Eye (tissue), 1 donor: ENCODE measurements around the gene CCDC107.
"Not testable (repeated sequence)": the region's sequence is repeated elsewhere in the genome, so short reads cannot be mapped to it uniquely, and the experiment has no call there.

ENCODE experiments used
- DNase-seq: peaks from one replicate; pipeline ENCODE4 v3.0.0-alpha.2; 2015

CCDC107 gene

DNA sequence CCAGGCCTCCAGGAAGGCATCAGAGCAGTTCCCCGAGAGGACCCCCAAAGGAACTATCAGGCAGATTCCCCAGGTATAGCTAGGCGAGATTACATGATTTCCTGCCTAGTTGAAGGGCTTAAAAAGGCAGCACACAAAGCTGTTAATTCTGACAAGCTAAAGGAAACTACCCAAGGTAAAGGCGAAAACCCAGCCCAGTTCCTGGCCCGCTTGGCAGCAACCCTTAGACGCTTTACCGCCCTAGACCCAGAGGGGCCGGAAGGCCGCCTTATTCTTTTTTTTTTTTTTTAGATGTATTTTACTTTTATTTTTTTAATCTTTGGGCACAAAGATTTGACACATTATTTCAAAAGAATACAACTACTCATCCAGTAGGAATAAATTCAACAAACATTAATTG is 19.3 kb upstream of the CCDC107 start:
- DNase-seq, result not testable (repeated sequence)

GRCh38 chr9:35639225-35639624 is 18.9 kb upstream of the CCDC107 start:
- not testable (repeated sequence) for DNase-seq

- DNase-seq, result no peak
These were observed 18.5 kb upstream of the CCDC107 start for GRCh38 chr9:35639631-35640030.

GRCh38 chr9:35640431-35640830 is 17.7 kb upstream of the CCDC107 start:
- not testable (repeated sequence) for DNase-seq

DNA sequence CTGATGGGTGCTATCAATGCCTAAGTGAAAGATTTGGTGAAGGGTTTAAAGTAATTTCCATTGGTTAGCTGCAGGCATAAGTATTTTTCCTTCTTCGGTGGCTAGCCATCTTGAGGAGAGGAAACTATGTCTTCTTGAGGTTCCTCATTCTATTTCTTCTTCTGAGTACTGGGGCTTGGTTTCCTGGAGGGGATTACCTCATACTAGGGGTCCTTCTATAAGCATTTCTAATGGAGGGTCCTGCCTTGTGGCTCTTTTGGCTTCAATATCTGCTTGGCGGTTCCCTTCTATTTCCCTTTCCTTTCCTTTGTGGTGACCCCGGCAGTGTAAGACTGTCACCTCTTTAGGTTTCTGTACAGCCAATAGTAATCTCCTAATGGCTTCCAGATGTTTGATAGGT is 16.6 kb upstream of the CCDC107 start:
- not testable (repeated sequence) for DNase-seq

DNA sequence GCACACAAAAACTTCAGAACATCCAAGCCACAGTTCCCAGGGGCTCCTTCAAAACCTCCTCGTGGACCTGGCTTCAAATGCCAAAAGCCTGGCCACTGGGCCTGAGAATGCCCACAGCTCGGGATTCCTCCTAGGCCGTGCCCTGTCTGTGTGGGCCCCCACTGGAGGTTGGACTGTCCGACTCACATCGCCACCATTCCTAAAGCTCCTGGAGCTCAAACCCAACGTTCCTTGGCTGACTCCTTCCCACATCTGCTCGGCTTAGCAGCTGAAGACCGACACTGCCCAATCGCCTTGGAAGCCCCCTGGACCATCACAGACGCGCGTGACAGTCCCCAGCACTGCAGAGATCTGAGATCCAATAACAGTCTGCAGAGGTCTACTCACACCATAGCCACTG is 15.0 kb upstream of the CCDC107 start:
- DNase-seq, result no peak

DNA sequence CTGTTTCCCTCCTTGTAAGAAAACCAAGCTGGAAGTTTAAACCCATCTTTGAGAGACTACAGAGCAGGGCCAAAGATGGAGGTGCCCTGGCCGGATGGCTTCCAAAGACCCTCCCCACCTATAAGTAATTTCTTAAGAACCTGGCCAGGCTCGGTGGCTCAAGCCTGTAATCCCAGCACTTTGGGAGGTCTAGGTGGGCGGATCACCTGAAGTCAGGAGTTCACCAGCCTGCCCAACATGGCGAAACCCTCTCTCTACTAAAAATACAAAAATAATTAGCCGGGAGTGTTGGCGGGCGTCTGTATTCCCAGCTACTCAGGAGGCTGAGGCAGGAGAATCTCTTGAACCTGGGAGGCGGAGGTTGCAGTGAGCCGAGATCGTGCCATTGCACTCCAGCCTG is 12.4 kb upstream of the CCDC107 start:
- DNase-seq, result not testable (repeated sequence)

DNA sequence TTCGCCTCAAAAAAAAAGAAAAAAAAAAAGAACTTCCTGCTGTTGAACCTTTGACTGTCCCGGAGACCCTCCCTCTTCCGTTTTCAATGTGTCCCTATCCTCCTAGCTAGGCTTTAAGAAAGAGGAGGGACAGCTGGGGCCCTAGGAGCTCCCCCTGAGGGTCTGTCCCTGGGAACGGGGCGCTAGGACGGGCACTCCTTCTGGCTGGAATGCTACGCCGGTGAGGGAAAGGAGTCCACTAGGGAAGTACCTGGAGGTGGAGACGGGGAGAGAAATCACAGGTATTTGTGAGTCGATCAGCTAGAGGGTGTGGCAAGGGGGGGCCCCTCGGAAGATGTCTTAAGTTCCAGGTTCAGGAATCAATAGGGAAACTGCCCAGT is 11.9 kb upstream of the CCDC107 start:
- no peak for DNase-seq

GRCh38 chr9:35646533-35647265 is 11.4 kb upstream of the CCDC107 start:
- DNase-seq, result peak; percentile 97

DNA sequence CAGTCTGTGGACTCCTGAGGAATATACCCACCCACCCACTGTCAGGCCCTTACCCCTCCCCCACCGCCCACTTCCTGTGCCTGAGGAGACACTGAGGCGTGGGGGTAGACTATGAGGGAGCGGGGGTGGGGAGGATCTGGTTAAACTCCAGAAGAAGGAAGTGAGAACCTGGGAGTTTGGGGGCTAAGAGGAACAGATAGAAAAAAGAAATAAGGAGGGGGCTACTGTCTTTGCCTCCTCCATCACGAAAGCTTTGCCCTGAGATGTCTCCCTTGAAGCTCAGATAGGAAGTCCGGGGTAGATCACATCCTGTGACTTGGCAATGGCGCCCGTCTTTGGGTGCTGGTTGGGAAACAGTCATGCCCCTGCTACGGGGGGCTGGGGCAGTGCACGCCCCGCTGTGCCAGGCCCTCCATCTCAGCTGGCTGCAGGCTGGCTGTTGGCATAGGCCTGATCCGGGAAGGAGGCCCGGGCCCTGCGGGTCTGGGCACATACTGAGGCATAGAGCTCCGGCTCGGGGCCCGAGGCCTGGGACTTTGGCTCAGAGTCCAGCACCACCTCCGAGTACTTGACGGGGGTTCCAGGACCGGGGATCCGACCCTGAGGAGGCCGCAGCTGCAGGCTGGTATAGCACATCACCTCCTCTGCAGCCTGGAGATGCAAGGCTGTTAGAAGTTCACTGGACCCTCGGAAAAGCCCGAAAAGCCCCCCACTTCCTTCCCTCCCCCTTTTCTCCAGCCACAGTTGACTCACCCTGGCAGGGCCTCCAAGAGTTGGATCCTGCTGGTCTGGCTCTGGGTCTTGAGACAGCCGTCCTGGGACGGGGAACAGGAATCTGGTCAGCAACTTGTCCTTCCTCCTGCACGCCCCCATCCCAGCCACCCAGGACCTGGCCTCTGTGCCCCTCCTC is 8.4 kb upstream of the CCDC107 start:
- DNase-seq, result no peak

- peak; percentile 28 for DNase-seq
These were observed 7.5 kb upstream of the CCDC107 start, which contains the start of gene SIT1 for GRCh38 chr9:35650341-35651158. TSS of gene SIT1 (minus strand) at chr9:35650931. CDS start at chr9:35650853, 78 bp downstream.

DNA sequence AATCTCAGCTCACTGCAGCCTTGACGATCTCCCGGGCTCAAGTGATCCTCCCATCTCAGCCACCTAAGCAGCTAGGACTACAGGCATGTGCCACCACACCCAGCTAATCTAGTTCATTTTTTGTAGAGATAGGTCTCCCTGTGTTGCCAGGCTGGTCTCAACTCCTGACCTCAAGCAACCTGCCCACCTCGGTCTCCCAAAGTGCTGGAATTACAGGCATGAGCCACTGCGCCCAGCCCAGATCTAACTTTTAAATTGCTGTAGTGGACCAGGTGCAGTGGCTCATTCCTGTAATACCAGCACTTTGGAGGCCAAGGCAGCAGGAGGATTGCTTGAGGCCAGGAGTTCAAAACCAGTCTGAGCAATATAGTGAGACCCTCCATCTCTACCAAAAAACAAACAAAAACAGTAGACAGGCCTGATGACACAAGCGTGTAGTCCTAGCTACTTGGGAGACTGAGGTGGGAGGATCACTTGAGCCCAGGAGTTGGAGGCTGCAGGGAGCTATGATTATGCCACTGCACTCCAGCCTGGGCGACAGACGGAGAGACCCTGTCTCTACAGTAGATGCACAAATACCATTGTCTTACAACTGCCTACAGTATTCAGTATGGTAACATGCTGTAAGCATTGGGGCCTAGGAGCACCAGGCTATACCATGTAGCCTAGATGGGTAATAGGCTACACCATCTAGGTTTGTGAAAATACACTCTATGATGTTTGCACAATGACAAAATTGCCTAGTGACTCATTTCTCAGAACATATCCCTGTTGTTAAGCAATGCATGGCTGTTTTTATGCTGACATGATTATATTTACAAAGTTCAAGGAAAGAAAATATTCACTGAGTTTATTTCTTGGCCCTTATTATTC is 5.9 kb upstream of the CCDC107 start:
- DNase-seq, result no peak

DNA sequence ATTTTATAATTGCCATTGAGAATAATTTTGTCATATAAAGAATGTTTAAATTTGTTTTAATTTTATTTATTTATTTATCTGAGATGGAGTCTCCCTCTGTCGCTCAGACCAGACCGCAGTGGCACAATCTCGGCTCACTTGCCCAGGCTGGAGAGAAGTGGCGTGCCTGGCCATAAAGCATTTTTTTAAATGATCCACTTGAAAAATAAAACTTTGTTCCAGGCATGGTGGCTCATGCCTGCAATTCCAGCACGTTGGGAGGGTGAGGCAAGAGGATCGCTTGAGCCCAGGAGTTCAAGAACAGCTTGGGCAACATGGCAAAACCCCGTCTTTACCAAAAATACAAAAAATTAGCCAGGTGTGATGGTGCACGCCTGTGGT is 5.3 kb upstream of the CCDC107 start:
- no peak for DNase-seq

GRCh38 chr9:35653611-35654010 is 4.5 kb upstream of the CCDC107 start:
- no peak for DNase-seq

- peak; percentile 31 for DNase-seq
These were observed 1.7 kb upstream of the CCDC107 start for GRCh38 chr9:35656348-35656747.

- DNase-seq, result no peak
These were observed 1.1 kb upstream of the CCDC107 start for GRCh38 chr9:35656831-35657545.

GRCh38 chr9:35657546-35658136 is 451 bp upstream of the CCDC107 start, which contains the start of gene RMRP:
TSS of gene RMRP (minus strand) at chr9:35658019.
- DNase-seq, result peak; percentile 99

GRCh38 chr9:35658968-35659220 is 802 bp downstream of the CCDC107 start:
- DNase-seq, result no peak

GRCh38 chr9:35659340-35659739 is 1.2 kb downstream of the CCDC107 start:
- DNase-seq, result peak; percentile 62

DNA sequence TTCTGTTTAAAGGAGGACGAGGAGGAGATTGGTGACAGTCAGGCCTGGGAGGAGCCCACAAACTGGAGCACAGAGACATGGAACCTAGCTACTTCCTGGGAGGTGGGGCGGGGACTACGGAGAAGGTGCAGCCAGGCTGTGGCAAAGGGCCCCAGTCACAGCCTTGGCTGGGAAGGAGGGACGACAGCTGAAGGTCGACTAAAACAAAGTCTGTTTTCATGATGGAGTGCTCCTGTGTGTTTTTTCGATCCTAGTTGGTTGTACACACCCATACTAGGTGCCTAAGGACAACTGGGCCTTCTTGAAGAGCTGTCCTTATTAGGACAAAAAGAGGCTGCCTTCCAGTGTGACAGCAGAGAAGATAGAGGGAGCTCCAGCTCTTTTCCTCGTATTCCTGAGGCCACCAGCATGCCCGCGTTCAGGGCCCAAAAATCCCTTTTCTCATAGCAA is 2.9 kb downstream of the CCDC107 start:
- peak; percentile 22 for DNase-seq

DNA sequence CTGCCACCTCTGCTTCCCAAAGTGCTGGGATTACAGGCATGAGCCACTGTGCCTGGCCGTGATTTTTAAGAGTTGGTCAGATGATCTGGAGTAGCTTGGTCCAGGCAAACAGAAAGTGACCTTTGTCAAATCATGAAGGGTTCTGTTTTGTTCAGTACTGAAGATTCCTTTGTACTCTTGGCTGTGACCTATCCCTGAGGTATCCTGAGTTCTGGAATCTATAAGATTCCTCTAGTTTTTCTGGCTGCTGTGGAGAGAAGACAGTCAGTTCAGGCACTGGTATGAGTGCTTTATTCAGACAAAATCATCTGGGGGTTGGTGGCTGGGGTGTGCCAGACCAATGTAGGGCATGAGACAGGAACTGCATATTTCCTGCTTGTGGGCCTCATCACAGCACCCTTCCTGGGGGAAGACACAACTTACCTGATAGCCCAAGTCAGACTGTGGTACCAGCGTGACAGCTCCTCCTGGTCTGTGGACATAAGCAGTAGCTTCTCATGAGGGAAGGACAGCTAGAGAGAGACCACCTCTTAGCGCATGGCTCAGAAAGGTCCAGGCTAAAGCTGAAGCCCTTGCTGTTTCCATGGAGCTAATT is 3.8 kb downstream of the CCDC107 start:
- DNase-seq, result no peak
